ENCODE data around the gene TSPY9.
"Not testable (repeated sequence)": the region's sequence is repeated elsewhere in the genome, so short reads cannot be mapped to it uniquely, and the experiment has no call there.

Gene TSPY9

GRCh38 chrY:9486967-9487366 lies at the start of gene TSPY9:
TSPY9 (plus strand) TSS chrY:9487267; CDS start chrY:9487313, 46 bp downstream.
- DNase-seq: not testable (repeated sequence)

- not testable (repeated sequence) for DNase-seq
These were observed 20.4 kb upstream of the TSPY9 start, which contains the start of gene TSPY1 for GRCh38 chrY:9466655-9467054. TSPY1 (plus strand) TSS chrY:9466955; CDS start chrY:9467001, 46 bp downstream.

- not testable (repeated sequence) for DNase-seq
These were observed 17.3 kb downstream of the TSPY9 start for GRCh38 chrY:9504396-9504795.

- DNase-seq: not testable (repeated sequence)
These were observed 29.2 kb downstream of the TSPY9 start for GRCh38 chrY:9516287-9516686.

GRCh38 chrY:9527580-9527979 lies 40.5 kb downstream of the TSPY9 start, which contains the start of gene TSPY10:
TSPY10 (plus strand) TSS chrY:9527880; CDS start chrY:9527926, 46 bp downstream.
- DNase-seq: not testable (repeated sequence)

Data from SHP77 treated with DMSO at 0.1 percent for 48 hours (cell line).